VCaP (cell line): ENCODE data around the gene GTPBP6.
"Not testable (repeated sequence)": the region's sequence is repeated elsewhere in the genome, so short reads cannot be mapped to it uniquely, and the experiment has no call there.

ENCODE experiments used
- H3K27ac ChIP-seq: fragments of 450-650 bp; 2 replicates; pipeline ENCODE4 v1.5.1; 2017
- TF ChIP-seq, protein P1 (sequence below): fragments of 450-650 bp; conservative IDR thresholded peaks from 2 replicates; pipeline ENCODE4 v1.5.1; 2017; ENCODE audit warnings: mild to moderate bottlenecking, moderate library complexity

GTPBP6 gene

DNA sequence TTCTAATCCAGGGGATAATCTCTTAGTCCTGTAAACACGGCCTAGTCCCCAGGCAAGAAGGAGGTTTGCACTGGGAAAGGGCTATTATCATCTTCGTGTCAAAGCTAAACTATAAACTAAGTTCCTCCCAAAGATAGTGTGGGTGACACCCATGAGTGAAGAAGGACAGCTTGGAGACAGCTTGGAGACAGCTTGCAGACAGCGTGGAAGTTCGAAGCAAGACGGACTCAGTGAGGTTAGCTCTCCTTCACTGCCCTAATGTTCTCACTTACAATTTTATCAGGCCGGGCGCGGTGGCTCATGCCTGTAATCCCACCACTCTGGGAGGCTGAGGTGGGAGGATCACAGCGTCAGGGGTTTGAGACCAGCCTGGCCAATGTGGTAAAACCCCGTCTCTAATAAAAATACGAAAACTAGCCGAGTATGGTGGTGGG is 56.7 kb downstream of the GTPBP6 start:
- TF ChIP-seq, protein P1, sequence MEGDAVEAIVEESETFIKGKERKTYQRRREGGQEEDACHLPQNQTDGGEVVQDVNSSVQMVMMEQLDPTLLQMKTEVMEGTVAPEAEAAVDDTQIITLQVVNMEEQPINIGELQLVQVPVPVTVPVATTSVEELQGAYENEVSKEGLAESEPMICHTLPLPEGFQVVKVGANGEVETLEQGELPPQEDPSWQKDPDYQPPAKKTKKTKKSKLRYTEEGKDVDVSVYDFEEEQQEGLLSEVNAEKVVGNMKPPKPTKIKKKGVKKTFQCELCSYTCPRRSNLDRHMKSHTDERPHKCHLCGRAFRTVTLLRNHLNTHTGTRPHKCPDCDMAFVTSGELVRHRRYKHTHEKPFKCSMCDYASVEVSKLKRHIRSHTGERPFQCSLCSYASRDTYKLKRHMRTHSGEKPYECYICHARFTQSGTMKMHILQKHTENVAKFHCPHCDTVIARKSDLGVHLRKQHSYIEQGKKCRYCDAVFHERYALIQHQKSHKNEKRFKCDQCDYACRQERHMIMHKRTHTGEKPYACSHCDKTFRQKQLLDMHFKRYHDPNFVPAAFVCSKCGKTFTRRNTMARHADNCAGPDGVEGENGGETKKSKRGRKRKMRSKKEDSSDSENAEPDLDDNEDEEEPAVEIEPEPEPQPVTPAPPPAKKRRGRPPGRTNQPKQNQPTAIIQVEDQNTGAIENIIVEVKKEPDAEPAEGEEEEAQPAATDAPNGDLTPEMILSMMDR = no peak
- H3K27ac ChIP-seq = peak overlapping the region; percentile 82

DNA sequence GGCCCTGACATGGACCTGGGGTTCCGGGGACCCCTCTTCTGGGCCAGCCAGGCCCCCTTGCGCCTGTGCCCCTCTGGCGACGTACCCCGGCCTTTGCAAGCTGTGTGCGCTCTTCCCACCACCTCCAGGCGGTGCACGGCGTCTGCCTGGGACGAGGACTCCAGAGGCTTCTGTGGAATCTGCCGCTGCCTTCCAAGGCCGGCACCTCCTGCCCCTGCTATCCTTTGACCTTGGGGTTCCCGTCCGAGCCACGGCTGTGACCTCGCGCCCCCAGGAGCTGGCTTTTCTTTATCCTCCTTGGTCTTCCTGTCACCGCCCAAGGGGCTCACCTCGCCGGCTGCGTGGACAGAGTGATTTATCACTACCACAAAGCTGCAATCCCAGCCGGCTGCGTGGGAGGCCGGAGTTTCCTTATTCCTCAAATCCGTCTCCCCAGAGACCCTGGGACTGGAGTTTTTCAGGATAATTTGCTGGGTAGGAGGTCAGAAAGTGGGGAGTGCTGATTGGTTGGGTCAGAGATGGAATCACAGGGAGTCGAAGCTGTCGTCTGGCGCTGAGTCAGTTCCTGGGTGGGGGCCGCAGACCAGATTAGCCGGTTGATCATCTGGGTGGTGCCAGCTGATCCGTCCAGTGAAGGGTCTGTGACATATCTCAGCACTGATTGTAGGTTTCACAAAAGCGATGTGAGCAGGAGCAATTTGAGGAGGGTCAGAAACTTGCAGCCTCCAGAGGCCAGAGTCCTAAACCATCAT is 57.3 kb downstream of the GTPBP6 start:
- TF ChIP-seq, protein P1 = no peak
- H3K27ac ChIP-seq = peak overlapping the region; percentile 82

DNA sequence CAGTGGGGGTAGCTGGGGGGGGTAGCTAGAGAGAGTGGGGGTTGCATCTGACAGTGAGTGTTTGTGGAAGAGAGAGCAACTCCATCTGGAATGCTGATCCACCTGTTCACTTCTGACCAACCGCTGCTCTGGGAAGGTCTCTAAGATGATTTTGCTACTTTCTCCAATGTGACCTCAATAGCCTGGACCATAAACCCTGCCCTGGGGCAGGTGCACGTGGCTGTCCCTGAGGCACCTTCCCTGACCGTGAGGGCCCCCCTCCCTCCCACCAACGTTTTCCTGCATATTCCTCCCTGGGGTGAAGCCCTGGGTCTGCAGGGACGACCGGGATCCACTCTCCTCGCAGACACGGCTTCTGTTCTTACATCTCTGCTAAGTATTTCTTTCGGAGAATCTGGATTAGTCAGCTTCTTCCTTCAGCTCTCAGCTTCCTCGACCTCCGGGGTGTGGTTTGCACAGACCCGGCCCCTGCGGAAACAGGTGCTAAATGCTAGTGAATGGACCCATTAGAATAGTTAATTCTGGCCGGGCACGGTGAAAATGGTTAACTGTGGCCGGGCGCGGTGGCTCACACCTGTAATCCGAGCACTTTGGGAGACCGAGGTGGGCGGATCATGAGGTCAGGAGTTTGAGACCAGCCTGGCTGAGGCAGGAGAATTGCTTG is 58.8 kb downstream of the GTPBP6 start:
- no peak overlapping the region for H3K27ac ChIP-seq
- TF ChIP-seq, protein P1 = no peak

DNA sequence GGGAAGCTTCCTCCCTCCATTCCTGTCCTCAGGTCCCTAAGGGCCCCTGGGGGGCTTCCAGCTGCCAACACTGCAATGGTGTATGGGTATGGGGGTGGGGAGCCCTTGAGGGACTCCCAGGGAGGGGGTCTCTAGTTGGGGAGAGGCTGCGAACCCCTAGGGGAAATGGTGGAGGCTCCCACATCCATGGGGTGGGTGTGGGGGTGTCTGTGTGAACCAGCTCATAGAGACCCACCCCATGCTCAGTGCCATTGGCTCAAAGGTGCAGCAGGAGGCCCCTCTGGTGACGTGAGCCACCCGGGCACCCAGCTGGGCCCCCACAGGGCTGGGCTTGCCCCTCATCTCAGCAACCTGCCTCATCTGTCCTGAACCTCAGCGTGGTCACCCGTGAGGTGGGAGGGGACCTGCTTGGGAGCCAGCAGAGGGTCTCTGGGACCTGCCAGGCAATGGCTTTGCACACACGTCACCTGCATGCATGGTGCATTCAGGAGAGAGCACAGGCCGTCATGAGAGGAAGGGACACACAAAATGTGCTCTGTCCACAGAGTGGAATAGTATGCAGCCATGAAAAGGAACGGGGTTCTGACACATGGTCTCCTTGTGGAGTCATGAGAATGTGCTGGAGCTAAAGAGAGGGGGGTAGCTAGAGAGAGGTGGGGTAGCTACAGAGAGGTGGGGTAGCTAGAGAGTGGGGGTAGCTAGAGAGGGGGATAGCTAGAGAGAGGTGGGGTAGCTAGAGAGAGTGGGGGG is 60.1 kb downstream of the GTPBP6 start:
- H3K27ac ChIP-seq = no peak overlapping the region
- TF ChIP-seq, protein P1 = no peak

DNA sequence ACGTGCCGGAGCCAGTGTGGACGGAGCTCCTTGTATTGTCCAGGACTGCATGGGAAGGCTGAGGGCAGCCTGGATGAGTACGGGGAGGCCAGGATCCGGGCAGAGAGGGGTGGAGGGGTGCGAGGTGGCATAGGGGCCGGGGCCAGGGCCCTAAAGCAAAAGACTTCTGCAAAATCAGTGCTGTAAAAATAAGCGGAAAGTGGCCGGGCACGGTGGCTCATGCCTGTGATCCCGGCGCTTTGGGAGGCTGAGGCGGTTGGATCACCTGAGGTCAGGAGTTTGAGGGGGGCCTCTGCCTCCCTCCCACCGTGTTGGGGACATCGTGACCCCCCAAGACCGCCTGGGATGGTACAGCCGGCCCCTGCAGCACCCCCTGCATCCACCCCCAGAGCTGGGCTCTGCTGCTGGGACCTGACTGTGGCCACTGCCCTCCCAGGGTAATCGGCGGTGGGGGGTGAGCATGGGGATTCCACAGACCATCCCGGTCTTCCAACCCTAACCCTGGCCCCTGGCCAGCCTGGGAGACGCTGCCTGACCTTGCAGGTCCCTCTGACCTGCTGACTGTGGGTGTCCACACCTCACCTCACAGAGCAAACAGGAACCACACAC is 60.8 kb downstream of the GTPBP6 start:
- TF ChIP-seq, protein P1 = no peak
- H3K27ac ChIP-seq = no peak overlapping the region

DNA sequence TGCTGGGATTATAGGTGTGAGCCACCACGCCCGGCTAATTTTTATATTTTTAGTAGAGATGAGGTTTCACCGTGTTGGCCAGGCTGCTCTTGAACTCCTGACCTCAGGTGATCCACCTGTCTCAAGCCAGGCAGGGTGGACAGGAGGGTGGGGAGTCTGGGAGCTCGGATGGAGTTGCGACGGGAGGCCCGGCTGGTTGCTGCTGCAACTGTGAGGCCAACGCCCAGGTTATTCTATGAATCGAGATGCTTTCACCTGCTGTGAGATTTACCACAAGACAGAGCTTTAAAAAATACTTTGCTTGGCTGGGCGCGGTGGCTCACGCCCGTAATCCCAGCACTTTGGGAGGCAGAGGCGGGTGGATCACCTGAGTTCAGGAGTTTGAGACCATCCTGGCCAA is 61.5 kb downstream of the GTPBP6 start:
- not testable (repeated sequence) for H3K27ac ChIP-seq

DNA sequence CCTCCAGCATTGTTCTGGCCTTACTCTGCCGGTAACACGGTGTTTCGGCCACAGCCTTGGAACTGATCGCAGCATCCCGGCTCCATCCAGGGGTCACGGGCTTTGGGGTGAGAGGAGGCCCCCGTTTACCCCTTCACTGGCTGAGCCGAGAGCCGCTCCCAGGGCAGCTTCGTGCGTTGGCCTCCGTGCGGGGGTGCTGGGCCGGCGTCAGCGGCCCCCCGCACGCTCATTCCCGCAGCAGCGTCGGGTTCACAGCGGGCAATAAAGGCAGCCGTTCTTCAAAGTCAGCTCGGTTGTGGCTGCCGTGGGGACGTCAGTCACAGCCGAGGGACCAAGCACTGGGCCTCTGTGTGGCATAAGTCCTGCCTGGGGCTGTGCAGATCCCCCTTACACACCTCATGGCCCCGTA is 62.7 kb downstream of the GTPBP6 start:
- no peak overlapping the region for H3K27ac ChIP-seq
- TF ChIP-seq, protein P1 = no peak
